Adrenal gland (tissue), 12 donors: ENCODE measurements around the gene C19orf18. TPM values are rescaled to one million over a fixed set of nuclear protein-coding genes. Genes with fewer than 3 reads are reported as not detected.
A peak's percentile ranks its signal among the peaks of the same experiment; 100 is the strongest.

Experiments
- DNase-seq, 7 donors: peaks; one replicate each; pipeline ENCODE4 v3.0.0-alpha.2; 2019 to 2020
- H3K27ac ChIP-seq, 5 donors: fragments of 200-600 bp; sonication (generic) in 4 of 5; 1 replicate in 3 of 5; 2 replicates in 2 of 5; pipeline versions ENCODE4 v1.5.1 to v1.8.0; 2016 to 2020; ENCODE audit warnings: mild to moderate bottlenecking in 1 of 5
- H3K27me3 ChIP-seq: fragments of 200-600 bp; 2 replicates; pipeline ENCODE4 v1.8.0; 2021
- H3K36me3 ChIP-seq, 2 donors: fragments of 200-600 bp; replicated peaks in 1 of 2; 1 replicate in 1 of 2; 2 replicates in 1 of 2; pipeline versions ENCODE4 v1.5.1 to v1.8.0; 2018 to 2022
- H3K4me1 ChIP-seq, 2 donors: fragments of 200-600 bp; replicated peaks in 1 of 2; 1 replicate in 1 of 2; 2 replicates in 1 of 2; pipeline versions ENCODE4 v1.5.1 to v1.8.0; 2018 to 2021
- H3K4me3 ChIP-seq, 4 donors: fragments of 200-600 bp; sonication (generic) in 3 of 4; one replicate each; pipeline ENCODE4 v1.5.1; 2016 to 2018
- H3K9me3 ChIP-seq, 3 donors: fragments of 200-600 bp; sonication (generic) in 1 of 3; replicated peaks in 1 of 3; 1 replicate in 2 of 3; 2 replicates in 1 of 3; pipeline versions ENCODE4 v1.5.1 to v1.8.0; 2016 to 2021
- POLR2A ChIP-seq, 2 donors: fragments of 450-650 bp; IDR thresholded peaks; one replicate each; pipeline ENCODE4 v1.6.1; 2017; ENCODE audit warnings: antibody characterized with exemption in 2 of 2, mild to moderate bottlenecking in 2 of 2, moderate library complexity in 1 of 2
- WGBS, 4 donors: extraction: QIAGEN DNeasy Blood & Tissue Kit in 2 of 4; methylation state at CpG; one replicate each; pipeline versions ENCODE4 v1.1.5 to v1.1.7; 2013 to 2017; 5-methylcytosine and 5-hydroxymethylcytosine counted together
- intact Hi-C, 2 donors: fragments of 100-400 bp; cut with DNase I; formaldehyde crosslinking; loops; one replicate each; pipeline versions ENCODE4 v1.14.1 to v1.15.0; 2022 to 2023
- polyA plus RNA-seq, 3 donors: library from polyadenylated mRNA; stranded (reverse); fragments of 200-250 nt in 2 of 3; fragments of 350-450 nt in 1 of 3; fragmentation: Illumina TruSeq in 1 of 3; extraction: RNeasy Lipid Tissue Mini Kit (QIAGEN cat#74804) in 1 of 3; gene quantifications; one replicate each; pipeline ENCODE4 v1.2.3, GENCODE V29; 2013 to 2014
- total RNA-seq, 9 donors: library from RNA; depleted of rRNA in 4 of 9; stranded (reverse); fragments of >200 nt in 4 of 9; fragments of 120-200 nt in 1 of 9; fragmentation: NEBNext Ultra II Directional in 1 of 9; extraction: Animal tissue kit (Norgen Biotek cat#: 25700) in 1 of 9; gene quantifications; one replicate each; pipeline versions ENCODE4 v1.1.0 to v1.2.4, GENCODE V29; 2013 to 2023
- TF ChIP-seq, protein P1 (sequence below), 6 experiments: fragments of 450-650 bp in 4 of 6; fragments of 200-600 bp in 2 of 6; sonication (generic) in 1 of 6; IDR thresholded peaks; 1 replicate in 5 of 6; 2 replicates in 1 of 6; pipeline versions ENCODE4 v1.5.1 to v1.8.0; 2016 to 2021; ENCODE audit warnings: antibody characterized with exemption in 6 of 6, mild to moderate bottlenecking in 2 of 6, moderate library complexity in 1 of 6
- donor health status: healthy with polysubstance abuse.
- donor health status: Bipolar disorder and iron deficiency.
- donor health status: DM: yes; HTN: yes; CAD: no.
- donor health status: DM: no; HTN: no; CAD: no.
- donor health status: DM: no; HTN: no; CAD: no.
- donor health status: DM: yes; HTN: yes; CAD: no.

The C19orf18 gene
- total and polyA plus RNA-seq, 12 donors = 0.41 to 13.8 (median 1.2) TPM; not detected in 3

DNA sequence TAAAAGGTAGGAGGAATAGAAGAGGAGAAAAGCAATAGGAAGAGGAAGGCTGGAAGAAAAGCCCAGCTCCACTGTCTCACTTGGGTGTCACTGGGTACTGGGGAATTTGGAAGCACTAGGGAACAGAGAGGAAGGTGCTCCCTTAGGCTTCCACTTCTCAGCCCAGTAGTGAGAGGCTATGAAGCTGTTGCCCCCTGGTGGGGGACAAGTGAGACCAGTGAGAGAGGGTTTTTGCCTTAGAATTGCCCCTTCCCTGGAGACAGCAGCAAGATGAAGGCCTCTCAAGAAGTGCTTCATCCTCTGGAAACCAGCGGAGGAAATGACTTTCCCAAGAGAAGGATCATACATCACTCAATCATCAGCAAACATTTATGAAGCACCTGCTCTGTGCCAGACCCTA lies 33.0 kb upstream of the C19orf18 start:
- TF ChIP-seq, protein P1, sequence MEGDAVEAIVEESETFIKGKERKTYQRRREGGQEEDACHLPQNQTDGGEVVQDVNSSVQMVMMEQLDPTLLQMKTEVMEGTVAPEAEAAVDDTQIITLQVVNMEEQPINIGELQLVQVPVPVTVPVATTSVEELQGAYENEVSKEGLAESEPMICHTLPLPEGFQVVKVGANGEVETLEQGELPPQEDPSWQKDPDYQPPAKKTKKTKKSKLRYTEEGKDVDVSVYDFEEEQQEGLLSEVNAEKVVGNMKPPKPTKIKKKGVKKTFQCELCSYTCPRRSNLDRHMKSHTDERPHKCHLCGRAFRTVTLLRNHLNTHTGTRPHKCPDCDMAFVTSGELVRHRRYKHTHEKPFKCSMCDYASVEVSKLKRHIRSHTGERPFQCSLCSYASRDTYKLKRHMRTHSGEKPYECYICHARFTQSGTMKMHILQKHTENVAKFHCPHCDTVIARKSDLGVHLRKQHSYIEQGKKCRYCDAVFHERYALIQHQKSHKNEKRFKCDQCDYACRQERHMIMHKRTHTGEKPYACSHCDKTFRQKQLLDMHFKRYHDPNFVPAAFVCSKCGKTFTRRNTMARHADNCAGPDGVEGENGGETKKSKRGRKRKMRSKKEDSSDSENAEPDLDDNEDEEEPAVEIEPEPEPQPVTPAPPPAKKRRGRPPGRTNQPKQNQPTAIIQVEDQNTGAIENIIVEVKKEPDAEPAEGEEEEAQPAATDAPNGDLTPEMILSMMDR (IDR thresholded peaks at IDR 0.05) = no peak
- TF ChIP-seq POLR2A (IDR thresholded peaks at IDR 0.05) = no peak
- no peak for DNase-seq
- Histone ChIP-seq H3K27ac (no peak overlapping the region), H3K9me3 (peaks cover 0 to 83% (median 0%) of the 10 kb centered on the region in 3 donors), H3K36me3 (no peaks in the 10 kb centered on the region), H3K27me3 (no peaks in the 10 kb centered on the region), H3K4me1 (peaks cover 0 to 6% of the 10 kb centered on the region in 2 donors), H3K4me3 (no peak overlapping the region)
- intact Hi-C loops = no loop called here
- 75 to 93% (median 85%) methylated on average over 1 of the region's 1 CpG for WGBS, 4 donors

DNA sequence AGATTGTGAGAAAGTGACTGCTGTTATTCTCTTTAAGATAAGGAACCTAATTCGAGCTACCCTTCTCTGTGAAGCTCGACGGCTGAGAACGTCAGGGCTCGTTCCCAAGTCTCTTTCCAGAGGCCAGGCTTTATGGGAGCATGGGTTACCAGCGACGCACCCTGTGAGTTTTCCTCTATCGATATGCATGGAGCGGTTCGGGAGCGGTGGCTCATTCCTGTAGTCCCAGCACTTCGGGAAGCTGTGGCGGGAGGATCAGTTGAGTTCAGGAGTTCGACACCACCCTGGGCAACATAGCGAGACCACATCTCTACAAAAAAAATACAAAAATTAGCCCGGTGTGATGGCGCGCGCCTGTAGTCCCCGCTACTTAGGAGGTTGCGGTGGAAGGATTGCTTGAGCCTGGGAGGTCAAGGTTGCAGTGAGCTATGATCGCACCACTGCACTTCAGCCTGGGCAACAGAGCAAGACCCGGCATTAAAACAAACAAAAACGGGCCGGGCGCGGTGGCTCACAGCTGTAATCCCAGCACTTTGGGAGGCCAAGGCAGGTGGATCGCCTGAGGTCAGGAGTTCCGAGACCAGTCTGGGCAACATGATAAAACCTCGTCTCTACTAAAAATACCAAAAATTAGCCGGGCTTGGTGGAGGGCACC lies 29.0 kb upstream of the C19orf18 start:
- 25 to 43% (median 26%) methylated on average over 25 to 31 of the region's 31 CpGs for WGBS, 4 donors
- H3K27ac ChIP-seq = peak overlapping the region in 4 of 5 donors; percentile 6 to 91 (median 88)
- H3K4me3 ChIP-seq = peak overlapping the region in 3 of 4 donors; percentile 27 to 69 (median 62)
- peaks cover 5 to 13% of the 10 kb centered on the region in 2 donors for H3K4me1 ChIP-seq
- intact Hi-C loops = no loop called here
- TF ChIP-seq, protein P1 (IDR thresholded peaks at IDR 0.05) = no peak
- TF ChIP-seq POLR2A (IDR thresholded peaks at IDR 0.05) = no peak
- H3K27me3 ChIP-seq = no peaks in the 10 kb centered on the region
- peaks cover 0 to 23% of the 10 kb centered on the region in 2 donors for H3K36me3 ChIP-seq
- peaks cover 0 to 51% (median 0%) of the 10 kb centered on the region in 3 donors for H3K9me3 ChIP-seq
- DNase-seq = peak in 1 of 7 donors; percentile 11

DNA sequence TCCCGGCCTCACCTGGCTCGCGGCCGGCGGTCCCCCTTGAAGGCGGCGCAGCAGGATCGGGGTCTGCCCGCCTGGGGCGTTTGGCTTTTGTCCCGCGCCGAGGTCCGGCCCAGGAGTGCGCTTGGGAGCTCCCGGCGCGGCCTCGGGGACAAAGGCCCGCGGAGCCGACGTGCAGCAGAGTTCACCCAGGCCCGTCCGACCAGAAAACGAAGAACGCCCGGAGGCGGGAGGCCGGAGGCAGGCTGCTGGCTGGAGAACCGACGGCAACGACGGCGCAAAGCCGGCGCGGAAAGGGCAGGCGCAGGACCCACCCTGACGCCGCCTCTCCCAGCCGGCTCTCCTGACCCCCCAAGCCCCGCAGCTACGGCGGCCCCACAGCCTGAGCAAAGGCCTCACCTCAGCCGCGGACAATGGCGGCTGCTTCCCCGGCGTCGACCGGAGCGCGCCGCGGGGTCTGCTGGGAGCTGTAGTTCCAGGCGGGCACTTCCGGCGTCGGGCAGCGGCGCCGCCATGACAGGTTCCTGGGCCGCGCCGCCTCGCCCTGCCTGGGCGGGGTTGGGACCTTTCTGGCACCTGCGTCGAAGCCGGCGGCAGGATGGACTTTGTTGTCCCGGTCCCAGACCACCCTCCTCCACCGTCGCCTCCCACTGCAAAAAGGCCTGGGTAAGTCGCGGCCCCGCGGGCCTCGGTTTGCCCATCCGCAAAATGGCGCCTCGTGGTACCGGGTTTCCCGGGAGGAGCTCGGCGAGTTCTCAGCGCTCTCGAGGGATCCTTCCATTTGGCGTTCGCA lies 28.2 kb upstream of the C19orf18 start, which contains the start of gene ZNF606:
ZNF606 (minus strand) TSS at position 437 of the 790 bp plus-strand sequence. CDS start 1,501 bp downstream, outside the sequence.
- TF ChIP-seq, protein P1 (IDR thresholded peaks at IDR 0.05) = no peak
- TF ChIP-seq POLR2A (IDR thresholded peaks at IDR 0.05) = peak; percentile 58 to 60
- H3K4me1 ChIP-seq = peaks cover 5 to 13% of the 10 kb centered on the region in 2 donors
- intact Hi-C loops = no loop called here
- WGBS, 4 donors = 1% methylated on average over 29 to 91 of the region's 91 CpGs
- DNase-seq = peak; percentile 79 to 88 (median 87)
- H3K27me3 ChIP-seq = no peaks in the 10 kb centered on the region
- H3K27ac ChIP-seq = peak within 1 kb of the TSS; percentile 6 to 91 (median 86)
- H3K9me3 ChIP-seq = peaks cover 0 to 51% (median 0%) of the 10 kb centered on the region in 3 donors
- peak within 1 kb of the TSS; percentile 27 to 95 (median 66) for H3K4me3 ChIP-seq
- H3K36me3 ChIP-seq = peaks cover 0 to 30% of the 10 kb centered on the region in 2 donors

DNA sequence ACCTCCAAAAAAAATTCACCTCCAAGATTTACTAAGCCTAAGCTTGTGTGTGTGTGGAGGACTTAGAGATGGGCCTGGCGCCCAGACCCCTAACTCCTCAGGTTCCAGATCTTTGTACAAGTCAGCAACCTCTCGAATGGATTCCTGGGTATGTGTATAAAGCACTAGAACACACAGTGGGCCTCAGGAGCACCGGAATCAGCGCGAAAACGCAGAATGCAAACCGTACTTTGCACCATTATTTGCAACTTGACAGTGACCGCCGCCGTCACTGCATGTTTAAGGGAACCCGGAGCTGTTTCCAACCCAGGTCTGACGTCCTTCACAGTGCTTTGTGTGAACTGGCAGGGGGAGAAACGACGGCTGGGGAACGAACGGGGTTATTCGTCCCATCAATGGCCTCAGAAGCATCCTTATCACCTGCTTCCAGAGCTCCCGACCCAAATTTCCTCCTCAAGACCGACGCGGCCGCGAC lies 27.6 kb upstream of the C19orf18 start:
- peak in 5 of 7 donors; percentile 23 to 59 (median 34) for DNase-seq
- TF ChIP-seq, protein P1 (IDR thresholded peaks at IDR 0.05) = no peak
- TF ChIP-seq POLR2A (IDR thresholded peaks at IDR 0.05) = no peak
- peak overlapping the region; percentile 27 to 95 (median 66) for H3K4me3 ChIP-seq
- intact Hi-C loops = no loop called here
- no peaks in the 10 kb centered on the region for H3K27me3 ChIP-seq
- peaks cover 0 to 33% of the 10 kb centered on the region in 2 donors for H3K36me3 ChIP-seq
- H3K27ac ChIP-seq = peak overlapping the region; percentile 6 to 91 (median 86)
- peaks cover 5 to 13% of the 10 kb centered on the region in 2 donors for H3K4me1 ChIP-seq
- 2 to 7% (median 5%) methylated on average over 12 to 23 of the region's 23 CpGs for WGBS, 4 donors
- H3K9me3 ChIP-seq = peaks cover 0 to 50% (median 0%) of the 10 kb centered on the region in 3 donors
